ENCODE results near the gene TMCO4.

DNA sequence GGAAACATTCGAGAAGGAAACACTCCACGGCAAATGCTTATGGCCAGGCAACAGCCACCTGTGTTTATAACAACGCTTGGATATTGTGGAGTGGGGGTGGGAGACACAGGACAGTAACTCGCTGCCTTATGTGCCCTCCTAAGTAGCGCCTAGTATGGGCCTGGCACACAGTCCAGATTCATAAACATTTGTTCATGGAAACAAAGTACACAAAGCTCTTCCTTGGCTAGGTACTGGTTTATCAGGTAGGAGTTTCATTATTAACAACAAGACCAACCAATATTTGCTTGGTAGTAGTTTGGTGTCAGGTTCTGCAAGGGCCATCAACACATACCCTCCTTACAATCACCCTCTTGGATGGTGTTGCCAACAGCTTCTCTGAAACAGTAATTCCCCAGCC is 23.4 kb downstream of the TMCO4 start:
- TF ChIP-seq CBFB (CRISPR knock-in tag; IDR thresholded peaks at IDR 0.05; ENCODE audit: low read depth), result no peak
- TF ChIP-seq, protein P1, sequence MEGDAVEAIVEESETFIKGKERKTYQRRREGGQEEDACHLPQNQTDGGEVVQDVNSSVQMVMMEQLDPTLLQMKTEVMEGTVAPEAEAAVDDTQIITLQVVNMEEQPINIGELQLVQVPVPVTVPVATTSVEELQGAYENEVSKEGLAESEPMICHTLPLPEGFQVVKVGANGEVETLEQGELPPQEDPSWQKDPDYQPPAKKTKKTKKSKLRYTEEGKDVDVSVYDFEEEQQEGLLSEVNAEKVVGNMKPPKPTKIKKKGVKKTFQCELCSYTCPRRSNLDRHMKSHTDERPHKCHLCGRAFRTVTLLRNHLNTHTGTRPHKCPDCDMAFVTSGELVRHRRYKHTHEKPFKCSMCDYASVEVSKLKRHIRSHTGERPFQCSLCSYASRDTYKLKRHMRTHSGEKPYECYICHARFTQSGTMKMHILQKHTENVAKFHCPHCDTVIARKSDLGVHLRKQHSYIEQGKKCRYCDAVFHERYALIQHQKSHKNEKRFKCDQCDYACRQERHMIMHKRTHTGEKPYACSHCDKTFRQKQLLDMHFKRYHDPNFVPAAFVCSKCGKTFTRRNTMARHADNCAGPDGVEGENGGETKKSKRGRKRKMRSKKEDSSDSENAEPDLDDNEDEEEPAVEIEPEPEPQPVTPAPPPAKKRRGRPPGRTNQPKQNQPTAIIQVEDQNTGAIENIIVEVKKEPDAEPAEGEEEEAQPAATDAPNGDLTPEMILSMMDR (IDR thresholded peaks at IDR 0.05), result no peak
- TF ChIP-seq ETV6 (CRISPR knock-in tag; IDR thresholded peaks at IDR 0.05), result no peak
- TF ChIP-seq, protein P2, sequence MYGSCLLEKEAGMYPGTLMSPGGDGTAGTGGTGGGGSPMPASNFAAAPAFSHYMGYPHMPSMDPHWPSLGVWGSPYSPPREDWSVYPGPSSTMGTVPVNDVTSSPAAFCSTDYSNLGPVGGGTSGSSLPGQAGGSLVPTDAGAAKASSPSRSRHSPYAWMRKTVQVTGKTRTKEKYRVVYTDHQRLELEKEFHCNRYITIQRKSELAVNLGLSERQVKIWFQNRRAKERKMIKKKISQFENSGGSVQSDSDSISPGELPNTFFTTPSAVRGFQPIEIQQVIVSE (CRISPR knock-in tag; IDR thresholded peaks at IDR 0.05; ENCODE audit: borderline replicate concordance), result no peak
- TF ChIP-seq, protein P3, sequence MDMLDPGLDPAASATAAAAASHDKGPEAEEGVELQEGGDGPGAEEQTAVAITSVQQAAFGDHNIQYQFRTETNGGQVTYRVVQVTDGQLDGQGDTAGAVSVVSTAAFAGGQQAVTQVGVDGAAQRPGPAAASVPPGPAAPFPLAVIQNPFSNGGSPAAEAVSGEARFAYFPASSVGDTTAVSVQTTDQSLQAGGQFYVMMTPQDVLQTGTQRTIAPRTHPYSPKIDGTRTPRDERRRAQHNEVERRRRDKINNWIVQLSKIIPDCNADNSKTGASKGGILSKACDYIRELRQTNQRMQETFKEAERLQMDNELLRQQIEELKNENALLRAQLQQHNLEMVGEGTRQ (CRISPR knock-in tag; IDR thresholded peaks at IDR 0.05), result no peak
- TF ChIP-seq, protein P4, sequence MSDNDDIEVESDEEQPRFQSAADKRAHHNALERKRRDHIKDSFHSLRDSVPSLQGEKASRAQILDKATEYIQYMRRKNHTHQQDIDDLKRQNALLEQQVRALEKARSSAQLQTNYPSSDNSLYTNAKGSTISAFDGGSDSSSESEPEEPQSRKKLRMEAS (CRISPR knock-in tag; IDR thresholded peaks at IDR 0.05), result no peak
